ENCODE results near the gene USP32. TPM values are rescaled to one million over a fixed set of nuclear protein-coding genes. Genes with fewer than 3 reads are reported as not detected.
A peak's percentile ranks its signal among the peaks of the same experiment; 100 is the strongest.

USP32 gene
- total and polyA plus RNA-seq, 2 donors (not counting 1 experiment from before 2014, with no cell fraction given): 7.7 to 48.8 TPM

DNA sequence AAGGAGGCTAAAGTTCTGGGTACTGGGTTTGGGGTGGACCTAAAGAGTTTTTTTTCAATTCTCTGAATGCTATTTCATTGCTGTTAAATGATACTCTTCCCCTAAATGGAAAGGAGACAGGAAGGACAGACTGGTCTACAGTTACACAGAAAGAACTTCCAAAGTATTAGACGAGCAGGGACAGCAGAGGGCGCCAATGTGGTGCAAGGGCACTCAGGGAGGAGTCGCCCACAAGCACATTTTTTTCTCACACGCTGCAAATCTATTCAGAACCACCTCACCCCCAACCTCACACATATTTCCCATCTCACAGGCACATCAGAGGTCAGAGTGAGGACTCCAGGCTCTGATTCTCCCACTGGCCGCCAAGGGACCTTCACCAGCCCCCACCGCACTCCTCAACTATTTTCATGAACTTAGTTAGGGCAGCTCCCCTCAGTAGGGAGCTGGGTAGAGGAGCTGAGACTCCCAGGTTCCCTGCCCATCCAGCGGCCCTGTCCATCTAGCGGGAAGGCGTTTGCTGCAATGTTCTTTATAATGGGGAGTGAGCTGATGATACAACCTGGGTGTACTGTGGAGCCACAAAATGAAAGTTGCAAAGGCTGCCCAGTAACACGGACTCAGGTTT is 248.9 kb downstream of the USP32 start:
- Histone ChIP-seq H4K20me1 (ENCODE audit: control insufficient read depth, insufficient read depth, low read length, poor library complexity, severe bottlenecking) (no peaks in the 10 kb centered on the region), H3K36me3 (replicated peaks in 1 of 2; ENCODE audit: control extremely low read depth in 1 of 2, control insufficient read depth in 1 of 2, extremely low read depth in 1 of 2, insufficient read depth in 2 of 2, low read length in 1 of 2) (no peaks in the 10 kb centered on the region), H3K9me3 (ENCODE audit: control extremely low read depth in 1 of 3, control insufficient read depth in 2 of 3, insufficient read depth in 1 of 3, low read length in 2 of 3) (peaks cover 0 to 34% (median 0%) of the 10 kb centered on the region in 3 donors), H3K4me2 (replicated peaks; ENCODE audit: low read depth, low read length, poor library complexity, severe bottlenecking) (peak overlapping the region; percentile 41), H2AFZ (ENCODE audit: insufficient read depth, low read depth, low read length, poor library complexity, severe bottlenecking) (peak overlapping the region; percentile 13), H3K4me1 (ENCODE audit: control insufficient read depth in 2 of 2, insufficient read depth in 2 of 2, low read length in 2 of 2) (peaks cover 33 to 46% of the 10 kb centered on the region in 2 donors), H3K27me3 (replicated peaks in 1 of 4; ENCODE audit: control extremely low read depth in 1 of 4, control insufficient read depth in 3 of 4, insufficient read depth in 4 of 4, low read length in 3 of 4) (peaks cover 0 to 81% (median 41%) of the 10 kb centered on the region in 4 experiments), H3K79me2 (ENCODE audit: control insufficient read depth, insufficient read depth, low read length) (no peaks in the 10 kb centered on the region), H3K9ac (ENCODE audit: low read length) (no peak overlapping the region), H3K4me3 (ENCODE audit: control extremely low read depth in 1 of 5, extremely low read depth in 1 of 5, insufficient read depth in 1 of 5, low read depth in 2 of 5, low read length in 4 of 5) (no peak overlapping the region), H3K27ac (ENCODE audit: low read length in 2 of 2) (no peak overlapping the region)
- ChIA-PET POLR2A (no interaction called here), CTCF (interaction anchor here (0.5 to 2.5 kb wide), 11 partner anchors 9 to 1598 kb away, joined by 3 to 7 read pairs (median 3); no protein-coding TSS in a partner anchor)
- Mint-ChIP-seq H3K27ac (no peak overlapping the region), H3K27me3 (peaks cover 65% of the 10 kb centered on the region), H3K4me3 (peak overlapping the region; percentile 12), H3K9me3 (ENCODE audit: insufficient read depth) (no peaks in the 10 kb centered on the region), H3K4me1 (peaks cover 37% of the 10 kb centered on the region)
- DNase-seq: peak; percentile 75
- TF ChIP-seq EZH2 (IDR thresholded peaks at IDR 0.05; ENCODE audit: borderline replicate concordance, insufficient read depth, low read depth, low read length, poor library complexity, severe bottlenecking) (no peak), CTCF (IDR thresholded peaks at IDR 0.05) (peak; percentile 77)
- ATAC-seq (ENCODE audit: low read depth): peak; percentile 67
- intact Hi-C loops (cut with micrococcal nuclease): loop anchor here (1.0 kb wide), 1 partner anchor 293 kb away; no protein-coding TSS in a partner anchor
- WGBS (ENCODE audit: insufficient coverage): 6% methylated on average over 7 of the region's 10 CpGs

Data from B cell (primary cell).